ENCODE data around the gene TLE6. TPM values are rescaled to one million over a fixed set of nuclear protein-coding genes. Genes with fewer than 3 reads are reported as not detected.

The TLE6 gene
- 0.28 TPM in 1 of 2 replicates, not detected in the other for total RNA-seq

DNA sequence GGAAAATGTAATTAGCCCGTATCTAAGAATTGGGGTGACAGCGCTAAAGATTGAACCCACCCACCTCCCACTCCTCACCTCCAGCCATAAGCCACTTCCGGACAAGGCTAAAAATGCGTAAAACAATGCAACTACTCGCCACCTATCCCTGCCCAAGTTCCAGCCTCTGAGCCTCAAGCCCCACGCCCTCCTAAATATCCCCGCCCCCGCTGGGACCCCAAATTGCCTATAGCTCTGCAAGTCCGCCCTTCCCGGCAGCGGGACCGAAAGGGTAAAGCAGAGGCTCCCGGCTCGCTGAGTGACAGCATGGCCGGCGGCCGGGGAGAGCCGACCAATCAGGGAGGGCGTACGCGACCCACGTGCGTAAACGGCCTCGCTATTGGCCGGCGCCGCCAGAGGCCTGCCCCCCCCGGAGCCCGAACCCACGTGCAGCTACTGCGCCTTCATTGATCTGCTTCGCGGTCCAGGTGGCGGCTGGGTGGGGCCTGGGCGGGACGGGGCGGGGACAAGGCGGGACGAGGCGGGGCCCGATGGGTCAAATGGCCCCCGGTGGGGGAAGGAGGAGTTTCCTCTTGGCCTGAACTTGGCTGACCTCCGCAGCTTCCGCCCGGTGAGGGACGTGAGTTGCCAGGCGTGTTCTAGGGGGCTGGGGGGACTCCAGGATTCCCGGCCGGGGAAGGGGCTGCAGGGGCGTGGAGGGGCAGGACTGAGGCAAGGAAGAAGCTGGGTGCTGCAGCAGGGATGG, at the start of gene TLE6:
TSS of gene TLE6 (plus strand) at position 564 of the 745 bp plus-strand sequence. CDS start 670 bp downstream, outside the sequence.

DNA sequence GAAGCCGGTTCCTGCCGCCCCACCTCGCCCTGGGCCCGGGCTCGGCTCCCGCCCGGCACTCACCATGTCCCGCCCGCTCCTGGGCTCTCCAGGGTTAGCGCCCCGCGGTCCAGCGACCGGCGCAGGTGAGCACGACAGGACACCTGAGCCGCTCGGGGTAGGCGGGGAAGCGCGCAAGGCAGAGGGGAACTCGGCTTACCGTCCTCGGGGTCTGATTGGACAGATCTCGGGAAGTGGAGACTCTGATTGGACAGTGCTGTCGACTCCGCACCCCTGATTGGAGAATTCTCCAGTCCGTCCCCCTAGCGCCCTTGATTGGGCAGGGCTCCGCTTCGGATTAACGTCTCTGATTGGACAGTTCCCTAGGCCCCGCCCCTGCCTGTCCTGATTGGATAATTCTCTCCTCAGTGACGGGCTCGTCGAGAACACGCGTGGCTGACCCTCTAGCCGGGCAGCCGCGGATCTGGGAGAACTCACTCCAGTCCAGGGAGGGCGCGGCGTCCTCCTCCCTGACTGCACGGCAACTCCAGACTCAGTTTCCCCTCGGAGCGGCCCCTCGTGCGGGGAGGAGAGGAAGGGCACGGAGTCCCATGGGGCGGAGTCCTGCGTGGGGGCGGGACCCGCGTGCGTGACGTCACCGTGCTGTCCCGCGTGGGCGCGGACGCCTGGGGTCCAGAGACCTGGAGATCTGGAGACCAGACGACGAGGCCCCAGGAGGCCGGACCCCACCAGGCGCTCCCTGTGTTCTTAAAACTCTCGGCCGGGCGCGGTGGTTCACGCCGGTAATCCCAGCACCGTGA, 32.4 kb upstream of the TLE6 start, which contains the start of gene ZNF77:
TSS of gene ZNF77 (minus strand) at position 197 of the 800 bp plus-strand sequence. CDS start at position 66, 131 bp downstream.

DNA sequence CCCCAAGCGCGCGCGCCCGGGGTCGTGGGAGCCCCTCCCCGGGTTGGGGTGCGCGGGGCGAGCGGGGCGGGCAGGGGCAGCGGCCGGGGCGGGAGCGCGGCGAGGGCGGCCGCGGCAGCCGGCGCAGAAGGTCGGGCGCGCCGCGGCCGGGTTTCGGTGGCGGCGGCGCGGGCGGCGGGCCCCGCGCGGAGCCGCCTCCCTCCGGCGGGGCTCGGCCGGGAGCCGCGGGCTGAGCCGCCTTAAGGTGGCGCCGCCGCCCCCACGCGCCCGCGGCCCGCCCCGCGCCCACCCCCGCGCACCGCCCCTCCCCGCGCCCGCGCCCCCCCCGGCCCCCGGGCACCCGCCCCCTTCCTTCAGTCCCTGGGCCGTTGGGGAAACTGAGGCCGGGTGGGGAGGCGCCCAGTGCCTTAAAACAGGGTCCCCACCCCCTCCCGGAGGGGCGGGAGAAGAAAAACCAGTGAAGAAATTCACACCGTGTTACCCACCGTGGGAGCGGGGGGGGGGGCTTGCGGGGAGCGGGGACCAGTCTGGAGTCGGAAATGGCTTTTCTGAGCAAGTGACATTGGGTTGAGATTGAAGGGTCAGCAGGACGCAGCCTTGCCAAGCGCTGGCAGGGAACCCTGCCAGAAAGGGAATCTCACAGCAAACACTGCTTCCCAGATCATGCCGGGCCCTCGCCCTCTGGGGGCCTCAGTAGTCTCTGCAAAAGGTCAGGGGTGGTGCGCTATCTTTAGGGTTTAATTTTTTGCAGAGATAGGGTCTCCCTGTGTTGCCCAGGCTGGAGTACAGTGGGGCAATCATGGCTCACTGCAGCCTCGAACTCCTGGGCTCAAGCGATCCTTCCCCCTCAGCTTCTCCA, 51.9 kb downstream of the TLE6 start, which contains the start of gene TLE2:
TSS of gene TLE2 (minus strand) at position 216 of the 859 bp plus-strand sequence. CDS start 376 bp downstream, outside the sequence.

Other genes with a start within 250 kb of the TLE6 start
- 29.7 and 40.6 TPM in 2 replicates for gene SLC39A3, start 237.5 kb upstream of the TLE6 start, total RNA-seq
- 30.1 and 41.6 TPM in 2 replicates for gene SGTA, start 194.3 kb upstream of the TLE6 start, total RNA-seq
- gene THOP1, start 192.1 kb upstream of the TLE6 start, total RNA-seq = 37.6 and 85.9 TPM in 2 replicates
- 4.1 and 6.6 TPM in 2 replicates for gene ZNF554, start 157.7 kb upstream of the TLE6 start, total RNA-seq
- 7.2 and 8.8 TPM in 2 replicates for gene ZNF555, start 136.1 kb upstream of the TLE6 start, total RNA-seq
- 0.34 and 0.71 TPM in 2 replicates for gene ZNF556, start 110.2 kb upstream of the TLE6 start, total RNA-seq
- gene ZNF57, start 76.6 kb upstream of the TLE6 start, total RNA-seq = 15.4 and 16.1 TPM in 2 replicates
- 10.3 and 12.3 TPM in 2 replicates for gene ZNF77, start 32.6 kb upstream of the TLE6 start, total RNA-seq
- gene TLE2, start 51.7 kb downstream of the TLE6 start, total RNA-seq = 0.34 and 3.9 TPM in 2 replicates
- 85.4 and 251 TPM in 2 replicates for gene TLE5, start 84.9 kb downstream of the TLE6 start, total RNA-seq
- 44.8 and 62.5 TPM in 2 replicates for gene GNA11, start 116.8 kb downstream of the TLE6 start, total RNA-seq
- gene GNA15, start 158.5 kb downstream of the TLE6 start, total RNA-seq = 93.0 and 95.7 TPM in 2 replicates
- 0.43 TPM in 1 of 2 replicates, not detected in the other for gene S1PR4, start 201.2 kb downstream of the TLE6 start, total RNA-seq
- gene NCLN, start 208.4 kb downstream of the TLE6 start, total RNA-seq = 42.0 and 96.2 TPM in 2 replicates
- 0.07 TPM in 1 of 2 replicates, not detected in the other for gene CELF5, start 247.1 kb downstream of the TLE6 start, total RNA-seq